HG03439 (cell line): ENCODE data around the gene FBXL16.
"Not testable (repeated sequence)": the region's sequence is repeated elsewhere in the genome, so short reads cannot be mapped to it uniquely, and the experiment has no call there.

Experiments used
- ATAC-seq: cut with Tn5 transposase; IDR thresholded peaks from one replicate; pipeline ENCODE4 v1.9.1; 2021; ENCODE audit warnings: mild to moderate bottlenecking, moderate library complexity; ENCODE audit not compliant: unreplicated experiment

FBXL16 gene

DNA sequence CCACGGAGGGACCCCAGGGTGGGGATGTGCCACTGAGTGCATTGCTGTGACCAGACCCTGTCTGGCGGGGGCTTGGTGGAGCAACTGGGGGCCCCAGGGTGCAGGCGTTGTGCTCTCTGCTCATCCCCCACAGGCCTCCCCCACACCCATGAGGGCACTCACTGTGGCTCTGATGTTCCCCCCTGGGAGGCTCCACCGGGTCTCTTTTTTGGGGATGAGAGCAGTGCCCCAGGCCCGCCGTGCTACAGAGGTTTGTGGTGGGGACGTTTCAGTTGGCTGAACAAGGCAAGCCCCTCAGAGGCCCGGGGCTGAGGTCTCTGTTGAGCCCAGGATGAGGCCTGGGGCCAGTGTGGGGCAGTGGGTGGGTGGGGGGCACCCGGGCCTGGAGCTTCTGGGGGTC lies 18.1 kb upstream of the FBXL16 start:
- no peak for ATAC-seq

DNA sequence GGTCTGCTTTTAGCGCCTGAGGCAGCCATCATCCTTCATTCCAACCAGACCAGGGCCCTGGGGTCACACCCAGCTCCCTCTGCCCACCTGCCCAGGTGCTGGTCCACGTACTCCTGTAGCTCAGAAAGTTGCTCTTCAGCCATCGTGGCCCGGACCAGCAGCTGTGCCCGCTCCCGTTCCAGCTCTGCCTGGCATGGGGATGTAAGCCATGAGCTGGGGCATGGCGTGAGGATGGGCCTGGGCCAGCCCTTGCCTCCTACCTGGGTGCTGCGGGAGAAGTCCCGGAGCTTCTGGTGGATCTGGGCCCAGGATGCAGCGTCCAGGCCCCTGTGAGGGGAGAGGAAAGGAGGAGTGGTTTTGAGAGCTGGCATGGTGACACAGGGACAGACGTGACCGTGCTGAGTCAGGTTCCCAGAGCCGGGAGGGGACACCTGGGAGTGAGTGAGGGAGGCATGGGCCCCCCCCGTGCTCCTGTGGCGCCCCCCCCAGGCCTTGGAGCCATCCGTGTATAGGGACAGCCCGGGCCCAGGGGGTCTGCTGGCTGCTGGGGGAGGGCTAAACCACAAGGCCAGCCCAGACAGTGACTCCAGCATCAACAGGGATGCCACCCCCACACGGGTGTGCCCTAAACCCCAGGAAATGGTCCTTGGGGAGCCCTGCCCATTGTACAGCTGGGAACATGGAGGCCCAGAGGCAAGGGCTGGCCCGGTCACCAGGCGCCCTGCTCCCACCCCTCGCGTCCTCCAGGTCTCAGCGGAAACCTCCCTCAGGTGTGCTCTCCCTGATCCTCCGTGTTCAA lies 17.4 kb upstream of the FBXL16 start:
- no peak for ATAC-seq

DNA sequence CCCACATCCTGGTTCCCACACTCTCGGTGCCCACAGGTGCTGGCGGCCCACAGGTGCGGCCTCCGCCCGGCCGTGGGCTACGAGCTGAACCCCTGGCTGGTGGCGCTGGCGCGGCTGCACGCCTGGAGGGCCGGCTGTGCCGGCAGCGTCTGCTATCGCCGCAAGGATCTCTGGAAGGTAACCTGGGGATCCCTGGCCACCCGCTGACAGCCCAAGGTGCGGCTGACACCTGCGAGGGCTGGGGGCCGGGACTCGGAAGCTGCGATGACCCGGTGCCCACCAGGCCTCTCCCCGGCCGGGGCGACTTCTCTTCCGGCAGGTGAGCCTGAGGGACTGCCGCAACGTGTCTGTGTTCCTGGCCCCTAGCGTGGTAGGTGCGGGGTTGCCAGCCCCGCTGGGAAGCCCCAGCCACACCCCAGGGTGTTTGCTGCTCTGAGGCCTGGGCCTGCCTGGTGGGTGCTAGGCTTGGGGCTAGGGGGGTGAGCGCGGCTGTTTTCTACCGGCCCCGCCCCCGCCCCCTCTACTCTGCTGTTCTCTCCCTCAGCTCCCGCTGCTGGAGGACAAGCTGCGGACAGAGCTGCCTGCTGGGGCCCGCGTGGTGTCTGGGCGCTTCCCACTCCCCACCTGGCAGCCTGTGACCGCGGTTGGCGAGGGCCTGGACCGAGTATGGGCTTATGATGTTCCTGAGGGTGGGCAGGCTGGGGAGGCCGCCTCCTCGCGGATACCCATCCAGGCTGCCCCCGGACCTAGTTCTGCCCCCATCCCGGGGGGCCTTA lies 16.4 kb upstream of the FBXL16 start:
- no peak for ATAC-seq

DNA sequence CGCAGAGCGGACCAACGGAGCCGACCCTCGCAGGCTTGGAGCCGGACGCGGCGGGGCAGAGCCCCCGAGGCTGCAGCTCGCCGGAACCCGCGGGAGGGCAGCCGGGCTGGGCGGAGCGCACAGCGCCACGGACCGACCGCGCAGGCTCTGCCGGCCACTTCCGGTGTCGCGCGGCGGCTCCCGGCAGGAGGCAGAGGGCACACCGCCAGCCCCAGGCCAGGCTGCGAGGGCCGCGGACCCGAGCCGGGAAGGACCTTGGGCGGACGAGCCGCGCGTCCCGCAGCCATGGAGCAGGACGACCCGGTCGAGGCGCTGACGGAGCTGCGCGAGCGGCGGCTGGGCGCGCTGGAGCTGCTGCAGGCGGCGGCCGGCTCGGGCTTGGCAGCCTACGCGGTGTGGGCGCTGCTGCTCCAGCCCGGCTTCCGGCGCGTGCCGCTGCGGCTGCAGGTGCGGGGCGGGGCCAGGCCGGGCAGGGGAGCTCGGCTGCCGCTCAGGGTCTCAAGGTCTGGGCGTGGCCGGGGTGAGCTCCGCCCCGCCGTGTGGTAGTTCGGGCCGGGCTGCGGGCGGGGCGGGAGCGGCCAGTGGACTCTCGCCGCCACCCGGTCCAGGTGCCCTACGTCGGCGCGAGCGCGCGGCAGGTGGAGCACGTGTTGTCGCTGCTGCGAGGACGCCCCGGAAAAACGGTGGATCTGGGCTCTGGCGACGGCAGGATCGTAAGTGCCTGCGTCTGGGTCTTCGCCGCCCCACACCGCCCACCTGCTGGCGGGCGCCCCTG lies 15.6 kb upstream of the FBXL16 start, which contains the start of gene ANTKMT:
Gene ANTKMT, plus strand, starts transcription at position 157 of the 775 bp plus-strand sequence. Its CDS starts 129 bp downstream, at position 286.
- ATAC-seq: peak; percentile 53

DNA sequence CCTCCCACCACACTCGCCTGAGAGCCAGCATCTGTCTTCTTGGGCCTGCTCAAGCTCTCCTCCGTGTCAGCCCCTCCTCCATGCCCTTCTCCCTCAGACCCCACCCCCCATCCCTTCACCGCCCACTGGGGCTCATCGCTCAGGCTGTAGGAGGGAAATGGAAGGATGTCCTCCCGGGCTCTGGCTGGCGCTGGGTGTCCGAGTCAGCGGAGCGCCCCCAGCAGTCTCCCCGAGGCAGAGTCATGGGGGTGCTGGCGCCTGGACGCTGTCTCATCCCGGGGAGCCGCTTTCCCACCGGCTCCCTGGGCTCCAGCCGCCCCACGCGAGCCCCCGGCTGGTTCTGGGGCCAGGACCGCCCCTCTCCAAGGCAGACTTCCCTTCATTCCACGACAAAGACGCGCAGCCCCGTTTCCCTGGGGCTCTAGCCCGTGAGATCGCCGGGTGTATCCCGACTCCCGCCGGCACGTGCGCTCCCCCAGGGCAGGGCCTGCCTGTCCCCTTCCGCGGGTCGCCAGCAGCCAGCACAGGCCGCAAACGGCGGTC lies 14.9 kb upstream of the FBXL16 start:
- ATAC-seq: peak; percentile 5

DNA sequence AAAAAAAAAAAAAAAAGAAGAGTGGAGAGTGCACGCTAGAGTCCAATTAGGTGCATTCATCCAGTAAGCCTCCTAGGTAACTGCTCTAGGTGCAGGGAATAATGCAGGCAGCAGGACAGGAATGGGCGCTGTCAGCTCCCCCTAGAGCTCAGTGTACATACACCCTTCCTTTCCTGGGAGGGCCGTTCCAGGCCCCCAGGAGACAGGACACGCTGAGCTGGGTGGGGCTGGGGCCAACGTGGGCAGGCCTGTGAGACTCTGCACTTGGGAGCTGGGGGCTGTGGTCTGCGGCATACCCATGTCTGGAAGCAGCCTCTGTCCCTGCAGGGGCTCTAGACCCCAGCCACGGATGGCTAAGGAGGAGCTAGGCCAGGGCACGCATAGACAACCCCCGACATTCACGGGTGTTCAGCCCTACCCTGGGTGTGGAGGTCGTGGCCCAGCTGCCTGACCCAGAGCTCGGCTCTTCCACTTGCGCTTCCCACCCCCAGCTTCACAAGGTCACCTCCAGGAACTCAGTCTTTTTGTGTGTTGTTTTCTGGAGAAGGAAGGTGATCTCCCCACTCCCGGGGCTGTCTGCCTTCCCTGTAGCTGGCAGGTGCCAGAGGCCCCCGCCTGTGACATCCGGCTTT lies 14.3 kb upstream of the FBXL16 start:
- no peak for ATAC-seq

DNA sequence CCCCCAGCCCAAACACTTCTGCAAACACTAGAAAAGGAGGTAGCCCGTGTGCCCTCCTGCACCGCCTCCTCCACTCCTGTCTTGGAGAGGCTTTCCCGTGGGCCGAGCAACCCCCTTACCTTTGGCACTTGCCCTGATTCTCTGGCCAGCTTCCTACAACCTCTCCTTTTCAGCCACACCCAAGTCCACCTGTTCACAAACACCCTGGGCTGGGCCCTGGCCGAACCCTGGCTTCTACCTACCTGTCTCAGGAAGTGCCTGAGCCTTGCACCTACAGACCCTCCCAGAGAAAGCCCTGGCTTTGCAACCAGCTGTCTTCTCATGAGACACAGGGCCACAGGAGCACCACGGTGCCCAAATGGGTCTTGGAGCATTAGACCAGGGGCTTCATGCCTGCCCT lies 13.3 kb upstream of the FBXL16 start:
- no peak for ATAC-seq

DNA sequence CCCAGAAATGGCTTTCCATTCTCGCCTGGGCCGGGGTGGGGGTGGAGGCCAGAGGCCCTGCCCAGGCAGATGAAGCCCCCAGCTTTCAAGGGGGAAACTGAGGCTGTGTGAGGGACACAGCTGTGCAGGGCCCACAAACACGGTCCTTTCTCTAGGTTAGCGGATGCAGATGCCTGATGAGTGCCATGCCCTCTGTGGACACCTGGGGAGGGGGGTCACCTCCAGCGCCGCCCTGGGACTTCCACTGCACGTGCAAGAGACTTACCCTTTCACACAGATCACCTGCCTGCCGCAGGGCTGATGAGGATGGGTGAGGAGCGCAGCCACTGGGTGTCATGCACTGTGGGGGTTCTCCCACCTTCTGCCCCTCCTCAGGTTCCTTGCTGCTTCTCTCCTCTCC lies 12.8 kb upstream of the FBXL16 start:
- ATAC-seq: no peak

DNA sequence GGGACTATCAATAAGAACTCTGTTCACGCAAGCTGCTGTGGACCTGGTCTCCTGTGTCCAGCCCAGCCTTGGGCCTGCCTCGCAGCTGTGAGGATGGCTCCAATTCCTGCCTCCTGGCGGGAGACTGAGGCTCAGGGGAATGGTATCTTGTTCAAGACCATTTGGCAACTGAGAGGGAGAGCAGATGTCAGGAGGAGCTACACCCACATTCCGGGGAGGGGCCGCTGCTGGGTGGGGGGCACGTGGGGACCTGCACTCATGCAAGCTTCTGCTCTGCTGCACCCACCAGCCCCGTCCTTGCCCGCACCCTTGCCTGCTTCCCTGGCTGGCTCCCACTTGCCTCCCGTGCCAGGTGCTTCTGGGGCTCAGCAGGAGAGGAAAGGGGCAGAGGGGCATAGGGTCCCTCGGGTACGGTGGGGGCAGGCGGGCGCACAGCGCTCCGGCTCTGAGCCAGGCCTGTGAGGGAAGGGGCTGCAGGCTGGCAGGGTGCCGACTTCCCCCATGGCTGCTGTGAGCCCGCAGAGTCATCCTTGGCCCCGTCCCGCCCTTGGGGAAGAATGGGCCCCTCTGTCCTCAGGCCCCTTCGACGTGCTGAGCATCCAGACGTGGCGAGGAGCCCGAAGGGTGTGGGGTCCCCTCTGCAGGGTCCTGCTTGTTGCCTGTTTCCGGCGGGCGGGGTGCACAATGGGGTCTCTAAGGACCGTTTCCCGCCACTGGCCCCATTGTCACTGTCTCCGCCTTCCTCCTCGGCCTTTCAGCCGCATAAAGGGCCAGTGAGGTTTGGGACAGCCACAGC lies 12.0 kb upstream of the FBXL16 start:
- ATAC-seq: no peak

DNA sequence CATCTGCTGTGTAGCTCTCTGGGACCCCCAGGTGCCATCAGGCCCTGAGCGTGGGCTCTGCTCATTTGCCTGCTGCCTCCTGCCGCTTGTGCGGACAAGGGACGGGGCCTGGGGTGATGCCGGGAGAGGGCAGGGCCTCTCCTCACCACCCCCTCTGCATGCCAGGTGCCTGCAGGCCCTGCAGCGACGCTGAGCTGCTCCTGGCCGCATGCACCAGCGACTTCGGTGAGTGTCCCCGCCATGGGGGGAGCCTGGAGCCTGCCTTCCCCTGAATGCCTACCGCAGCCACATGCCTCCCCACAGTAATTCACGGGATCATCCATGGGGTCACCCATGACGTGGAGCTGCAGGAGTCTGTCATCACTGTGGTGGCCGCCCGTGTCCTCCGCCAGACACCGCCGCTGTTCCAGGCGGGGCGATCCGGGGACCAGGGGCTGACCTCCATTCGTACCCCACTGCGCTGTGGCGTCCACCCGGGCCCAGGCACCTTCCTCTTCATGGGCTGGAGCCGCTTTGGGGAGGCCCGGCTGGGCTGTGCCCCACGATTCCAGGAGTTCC lies 11.2 kb upstream of the FBXL16 start:
- no peak for ATAC-seq

DNA sequence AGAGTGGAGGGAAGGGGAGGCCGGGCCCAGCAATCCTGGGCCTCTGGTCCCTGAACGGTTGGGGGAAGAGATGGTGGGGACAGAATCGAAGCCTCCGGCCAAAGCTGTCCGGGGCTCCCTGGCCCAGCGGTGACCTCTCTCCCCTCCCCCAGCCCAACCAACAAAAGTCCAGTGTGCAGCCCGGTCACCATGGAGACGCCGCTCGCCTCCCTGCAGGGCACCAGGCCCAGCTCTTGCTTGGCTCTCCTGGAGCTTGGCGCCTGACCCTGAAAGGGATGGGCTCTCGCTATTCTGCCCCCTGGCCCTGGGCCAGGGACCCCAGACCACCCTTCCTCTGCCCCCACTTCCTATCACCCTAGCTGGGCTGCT lies 10.6 kb upstream of the FBXL16 start:
- ATAC-seq: no peak

DNA sequence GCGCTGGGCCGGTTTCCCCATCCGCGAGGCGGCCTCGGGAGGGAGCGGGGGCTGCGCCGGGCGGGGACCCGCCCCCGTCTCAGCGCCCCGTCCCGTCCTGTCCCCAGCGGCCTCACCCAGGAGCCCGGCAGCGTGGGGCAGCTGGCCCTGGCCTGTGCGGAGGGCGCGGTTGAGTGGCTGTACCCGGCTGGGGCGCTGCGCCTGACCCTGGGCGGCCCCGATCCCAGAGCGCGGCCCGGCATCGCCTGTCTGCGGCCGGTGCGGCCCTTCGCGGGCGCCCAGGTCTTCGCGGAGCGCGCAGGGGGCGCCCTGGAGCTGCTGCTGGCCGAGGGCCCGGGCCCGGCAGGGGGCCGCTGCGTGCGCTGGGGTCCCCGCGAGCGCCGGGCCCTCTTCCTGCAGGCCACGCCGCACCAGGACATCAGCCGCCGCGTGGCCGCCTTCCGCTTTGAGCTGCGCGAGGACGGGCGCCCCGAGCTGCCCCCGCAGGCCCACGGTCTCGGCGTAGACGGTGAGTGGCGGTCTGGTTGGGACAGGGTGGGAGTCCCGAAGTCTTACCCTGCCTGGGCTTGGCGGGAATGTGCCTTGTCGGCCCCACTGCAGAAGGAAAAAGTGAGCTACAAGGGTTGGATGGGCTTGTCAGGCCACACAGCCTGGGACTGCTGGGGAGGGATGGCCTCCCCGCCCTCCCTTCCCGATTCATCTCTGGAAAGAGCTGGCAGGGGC lies 10.0 kb upstream of the FBXL16 start:
- peak; percentile 10 for ATAC-seq

DNA sequence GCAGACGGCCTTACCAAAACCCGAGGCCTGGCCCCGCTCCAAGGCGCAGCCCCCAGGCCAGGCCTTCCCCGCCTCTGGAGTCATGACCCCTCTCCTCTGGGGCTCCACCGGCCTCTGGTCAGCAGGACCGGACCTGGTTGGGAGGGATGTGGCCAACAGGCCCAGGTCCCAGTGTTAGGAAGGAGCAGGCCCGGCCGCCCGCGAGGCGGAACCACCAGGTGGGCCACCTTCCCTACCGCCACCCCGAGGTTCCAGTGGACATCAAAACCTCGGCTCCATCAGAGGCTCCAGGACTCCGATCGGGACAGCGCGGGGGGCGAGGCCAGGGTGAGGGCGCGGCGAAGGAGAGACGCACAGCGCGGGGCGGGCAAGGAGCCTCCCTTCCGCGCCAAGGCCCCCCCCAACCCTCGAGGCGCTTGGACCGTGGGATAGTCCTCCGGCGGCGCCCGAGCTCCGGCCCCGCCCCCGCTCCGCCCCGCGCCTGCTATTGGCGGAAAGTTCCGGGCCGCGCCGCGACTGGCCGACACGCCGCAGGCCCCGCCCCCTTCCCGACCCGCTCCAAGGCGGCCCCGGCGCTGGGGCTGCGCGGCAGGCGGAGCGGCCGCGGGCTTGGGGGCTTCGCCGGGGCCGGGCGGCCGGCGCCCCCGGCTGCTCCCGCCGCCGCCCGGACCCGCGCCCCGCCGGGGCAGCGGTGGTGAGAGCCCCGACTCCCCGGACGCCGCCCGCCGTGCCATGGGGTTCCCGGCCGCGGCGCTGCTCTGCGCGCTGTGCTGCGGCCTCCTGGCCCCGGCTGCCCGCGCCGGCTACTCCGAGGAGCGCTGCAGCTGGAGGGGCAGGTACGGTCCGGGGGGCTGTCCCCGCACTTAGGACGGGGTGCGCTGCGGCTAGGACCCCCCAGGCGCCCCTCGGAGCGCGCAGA lies 9.2 kb upstream of the FBXL16 start, which contains the start of gene METRN:
Gene METRN, plus strand, starts transcription at position 561 of the 919 bp plus-strand sequence. Its CDS starts 172 bp downstream, at position 733.
- ATAC-seq: peak; percentile 51

DNA sequence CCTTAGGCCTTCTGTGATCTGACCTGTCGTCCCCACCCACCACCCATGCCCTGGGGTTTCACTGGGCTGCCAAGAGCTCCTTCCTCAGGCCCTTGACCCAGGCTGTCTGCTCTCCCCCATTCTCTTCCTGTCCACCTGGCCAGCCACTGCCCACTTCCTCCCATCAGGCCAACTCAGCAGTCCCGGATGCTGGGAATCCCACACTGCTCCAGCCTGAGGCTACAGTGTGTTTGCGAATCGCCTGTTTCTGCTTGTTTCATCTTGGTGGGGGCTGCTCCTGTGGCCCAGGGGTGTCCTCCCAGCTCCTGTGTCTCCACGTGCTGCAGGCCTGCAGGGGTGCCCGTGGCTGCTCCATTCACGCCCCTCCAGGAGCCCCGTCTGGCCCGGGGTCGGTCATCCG lies 8.5 kb upstream of the FBXL16 start:
- ATAC-seq: no peak

DNA sequence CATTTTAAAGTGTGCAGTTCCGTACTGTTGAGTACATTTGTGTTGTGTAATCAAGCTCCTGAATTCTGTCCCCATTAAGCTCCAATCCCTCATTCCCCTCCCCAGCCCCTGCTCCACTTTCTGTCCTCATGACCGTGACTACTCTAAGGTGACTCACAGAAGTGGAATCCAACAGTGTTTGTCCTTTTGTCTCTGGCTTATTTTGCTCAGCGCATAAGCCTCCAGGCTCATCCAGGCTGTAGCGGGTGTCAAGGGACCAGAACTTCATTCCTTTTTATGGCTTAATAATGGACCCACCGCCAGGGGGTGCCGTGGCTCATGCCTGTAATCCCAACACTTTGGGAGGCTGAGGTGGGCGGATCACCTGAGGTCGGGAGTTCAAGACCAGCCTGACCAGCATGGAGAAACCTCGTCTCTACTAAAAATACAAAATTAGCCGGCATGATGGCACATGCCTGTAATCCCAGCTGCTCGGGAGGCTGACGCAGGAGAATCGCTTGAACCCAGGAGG lies 7.2 kb upstream of the FBXL16 start:
- ATAC-seq: not testable (repeated sequence)

DNA sequence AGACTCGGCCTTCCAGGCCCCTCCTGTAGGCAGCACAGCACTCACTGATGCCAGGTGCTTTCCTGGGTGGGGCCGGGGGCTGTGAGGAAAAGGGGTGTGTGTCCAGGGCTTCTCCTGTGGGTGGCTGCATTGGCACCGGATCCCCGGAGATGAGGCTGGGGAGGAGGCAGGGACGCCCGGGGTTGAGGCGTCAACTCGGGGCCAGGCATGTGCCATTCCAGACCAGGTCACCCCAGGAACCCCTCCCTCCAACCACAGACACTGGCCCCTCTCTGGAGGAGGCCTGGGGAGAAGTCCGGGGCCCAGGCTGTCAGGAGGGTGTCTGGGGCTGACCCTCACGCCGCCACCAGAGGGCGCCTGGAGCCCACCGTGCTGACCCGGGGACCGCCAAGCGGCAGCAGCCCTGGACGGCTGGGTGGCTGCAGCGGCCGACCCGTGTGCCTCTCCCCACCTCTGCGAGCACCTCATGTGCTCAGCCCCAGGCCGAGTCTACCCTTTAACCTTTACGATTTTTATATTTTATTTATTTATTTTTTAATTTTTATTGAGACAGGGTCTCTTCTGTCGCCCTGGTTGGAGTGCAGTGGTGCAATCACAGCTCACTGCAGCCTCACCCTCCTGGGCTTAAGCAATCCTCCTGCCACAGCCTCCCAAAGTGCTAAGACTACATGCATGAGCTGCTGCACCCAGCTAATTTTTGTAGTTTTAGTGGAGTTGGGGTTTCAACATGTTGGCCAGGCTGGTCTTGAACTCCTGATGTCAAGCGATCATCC lies 6.1 kb upstream of the FBXL16 start:
- ATAC-seq: no peak

DNA sequence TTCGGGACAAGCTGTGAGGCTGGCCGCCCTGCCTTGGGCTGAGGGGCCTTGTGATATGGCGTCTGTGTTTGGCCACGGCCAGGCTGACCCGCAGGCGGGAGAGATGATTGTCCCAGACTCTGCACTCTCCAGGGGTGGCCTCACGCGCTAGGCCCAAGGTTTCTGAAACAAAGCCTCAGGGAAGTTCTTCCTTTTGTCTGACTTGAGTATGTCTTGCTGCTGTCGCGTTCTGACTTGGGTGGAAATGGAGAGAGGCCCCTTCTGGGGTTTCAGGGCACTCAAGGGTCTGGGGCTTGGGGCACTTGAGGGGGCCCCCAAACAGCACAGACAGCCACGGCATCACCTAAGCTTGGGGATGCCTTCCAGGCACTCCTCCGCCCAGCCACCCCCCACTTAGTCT lies 5.5 kb upstream of the FBXL16 start:
- ATAC-seq: no peak
